Fibroblast of skin of left biceps (primary cell): ENCODE measurements around the gene MT1M.
"Not testable (repeated sequence)": the region's sequence is repeated elsewhere in the genome, so short reads cannot be mapped to it uniquely, and the experiment has no call there.

Experiments
- DNase-seq, 2 experiments: peaks; one replicate each; pipeline ENCODE4 v3.0.0-alpha.2; 2013; ENCODE audit warnings: low read depth in 2 of 2

MT1M gene

GRCh38 chr16:56608876-56609462, 23.5 kb upstream of the MT1M start:
- DNase-seq = no peak

GRCh38 chr16:56609463-56609921, 23.0 kb upstream of the MT1M start:
- peak in 1 of 2 experiments; percentile 39 for DNase-seq

GRCh38 chr16:56610017-56610608, 22.3 kb upstream of the MT1M start:
- DNase-seq = no peak

GRCh38 chr16:56610609-56611111, 21.8 kb upstream of the MT1M start:
- no peak for DNase-seq

GRCh38 chr16:56611281-56611833, 21.1 kb upstream of the MT1M start:
- no peak for DNase-seq

GRCh38 chr16:56613706-56614105, 18.8 kb upstream of the MT1M start:
- DNase-seq = no peak

- DNase-seq = no peak
Observed at GRCh38 chr16:56614549-56614991, 17.9 kb upstream of the MT1M start.

GRCh38 chr16:56615353-56615752, 17.1 kb upstream of the MT1M start:
- no peak for DNase-seq

- no peak for DNase-seq
Observed at GRCh38 chr16:56616608-56617211, 15.7 kb upstream of the MT1M start.

GRCh38 chr16:56617212-56618085, 15.0 kb upstream of the MT1M start:
- DNase-seq = no peak

GRCh38 chr16:56618138-56618537, 14.3 kb upstream of the MT1M start:
- no peak for DNase-seq

GRCh38 chr16:56620339-56620897, 12.0 kb upstream of the MT1M start:
- no peak for DNase-seq

- not testable (repeated sequence) for DNase-seq
Observed at GRCh38 chr16:56621665-56622445, 10.6 kb upstream of the MT1M start.

- not testable (repeated sequence) for DNase-seq
Observed at GRCh38 chr16:56623184-56623583, 9.3 kb upstream of the MT1M start.

- DNase-seq = no peak
Observed at GRCh38 chr16:56623637-56624036, 8.8 kb upstream of the MT1M start.

- peak; percentile 50 to 58 for DNase-seq
Observed at GRCh38 chr16:56625140-56625942, 7.1 kb upstream of the MT1M start, which contains the start of gene MT1E. Gene MT1E (plus strand): TSS chr16:56625781. CDS start chr16:56625852, 71 bp downstream.

GRCh38 chr16:56625943-56626654, 6.4 kb upstream of the MT1M start:
- no peak for DNase-seq

GRCh38 chr16:56626685-56627084, 5.8 kb upstream of the MT1M start:
- DNase-seq = no peak
